HG03045 (cell line): Measurements from ENCODE around the gene LUC7L.
"Not testable (repeated sequence)": the region's sequence is repeated elsewhere in the genome, so short reads cannot be mapped to it uniquely, and the experiment has no call there.

Experiments used
- ATAC-seq: cut with Tn5 transposase; IDR thresholded peaks from one replicate; pipeline ENCODE4 v1.9.1; 2021; ENCODE audit warnings: mild to moderate bottlenecking, moderate library complexity; ENCODE audit not compliant: unreplicated experiment

The LUC7L gene

DNA sequence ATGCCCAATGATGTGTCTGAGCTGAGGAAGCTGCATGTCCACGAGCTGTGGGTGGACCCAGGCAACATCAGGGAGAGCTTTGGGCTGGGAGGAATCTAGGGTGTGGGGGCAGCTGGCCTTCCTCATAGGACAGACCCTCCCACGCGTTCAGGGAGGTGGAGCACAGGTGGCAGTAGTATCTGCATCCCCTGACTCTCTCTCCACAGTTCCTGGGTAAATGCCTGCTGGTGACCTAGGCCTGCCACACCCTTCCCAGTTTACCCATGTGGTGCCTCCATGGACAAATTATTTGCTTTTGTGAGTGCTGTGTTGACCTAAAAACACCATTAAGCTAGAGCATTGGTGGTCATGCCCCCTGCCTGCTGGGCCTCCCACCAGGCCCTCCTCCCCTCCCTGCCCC, 60.2 kb downstream of the LUC7L start:
- no peak for ATAC-seq

GRCh38 chr16:168424-168823, 60.8 kb downstream of the LUC7L start:
- no peak for ATAC-seq

- no peak for ATAC-seq
Observed at GRCh38 chr16:167122-167690, 62.0 kb downstream of the LUC7L start.

GRCh38 chr16:166375-167121, 62.7 kb downstream of the LUC7L start:
- ATAC-seq = no peak

DNA sequence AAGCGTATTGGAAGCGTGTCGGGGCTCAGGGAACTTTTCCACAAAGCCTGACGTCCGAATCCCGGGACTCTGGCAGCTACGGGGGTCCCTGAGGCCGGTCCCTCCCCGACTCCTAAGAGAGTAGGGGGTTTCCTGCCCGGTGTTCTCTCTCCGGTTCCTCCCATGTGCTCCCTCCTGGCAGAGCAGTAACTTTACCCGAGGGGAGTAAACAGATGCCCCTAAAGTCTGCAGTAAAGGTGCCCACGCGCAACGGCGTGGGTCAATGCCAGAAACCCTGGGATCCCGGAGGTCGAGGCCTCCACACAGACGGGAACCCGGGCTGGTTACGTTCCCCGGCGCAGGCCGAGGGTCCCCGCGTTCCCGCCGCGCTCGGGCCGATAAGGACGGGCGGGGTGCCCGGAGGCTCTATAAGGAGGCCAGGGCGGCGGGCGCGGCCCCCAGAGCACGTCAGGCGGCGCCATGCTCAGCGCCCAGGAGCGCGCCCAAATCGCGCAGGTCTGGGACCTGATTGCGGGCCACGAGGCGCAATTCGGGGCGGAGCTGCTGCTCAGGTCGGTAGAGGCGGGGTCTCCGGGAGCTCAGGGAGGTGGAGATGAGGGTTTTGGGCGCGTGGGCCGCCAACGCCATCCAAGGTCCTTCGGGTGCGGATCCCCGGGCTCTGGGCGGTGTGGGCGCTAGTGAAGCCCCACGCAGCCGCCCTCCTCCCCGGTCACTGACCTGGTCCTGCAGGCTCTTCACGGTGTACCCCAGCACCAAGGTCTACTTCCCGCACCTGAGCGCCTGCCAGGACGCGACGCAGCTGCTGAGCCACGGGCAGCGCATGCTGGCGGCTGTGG, 63.5 kb downstream of the LUC7L start, which contains the start of gene HBM:
Gene HBM, plus strand, starts transcription at position 440 of the 836 bp plus-strand sequence. Its CDS starts 20 bp downstream, at position 460.
- no peak for ATAC-seq

DNA sequence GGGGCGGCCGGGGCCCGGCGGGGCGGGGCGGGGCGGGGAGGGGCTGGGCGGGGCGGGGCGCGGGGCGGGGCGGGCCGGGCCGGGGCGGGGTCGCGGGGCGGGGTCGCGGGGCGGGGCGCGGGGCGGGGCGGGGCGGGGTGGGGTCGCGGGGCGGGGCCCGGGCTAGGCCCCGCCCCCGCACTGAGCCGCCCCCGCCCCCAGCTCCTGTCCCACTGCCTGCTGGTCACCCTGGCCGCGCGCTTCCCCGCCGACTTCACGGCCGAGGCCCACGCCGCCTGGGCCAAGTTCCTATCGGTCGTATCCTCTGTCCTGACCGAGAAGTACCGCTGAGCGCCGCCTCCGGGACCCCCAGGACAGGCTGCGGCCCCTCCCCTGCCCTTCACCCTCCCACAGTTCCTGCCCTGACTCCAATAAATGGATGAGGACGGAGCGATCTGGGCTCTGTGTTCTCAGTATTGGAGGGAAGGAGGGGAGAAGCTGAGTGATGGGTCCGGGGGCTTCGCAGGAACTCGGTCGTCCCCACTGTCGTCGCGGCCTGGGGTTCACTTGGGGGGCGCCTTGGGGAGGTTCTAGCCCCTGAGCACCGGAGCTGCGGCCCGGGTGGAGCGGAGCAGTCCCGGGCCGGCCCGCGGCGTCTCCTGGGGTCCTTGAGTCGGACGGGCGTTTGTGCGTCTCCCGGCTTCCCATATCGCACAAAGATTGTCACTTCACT, 64.3 kb downstream of the LUC7L start:
- ATAC-seq = no peak

DNA sequence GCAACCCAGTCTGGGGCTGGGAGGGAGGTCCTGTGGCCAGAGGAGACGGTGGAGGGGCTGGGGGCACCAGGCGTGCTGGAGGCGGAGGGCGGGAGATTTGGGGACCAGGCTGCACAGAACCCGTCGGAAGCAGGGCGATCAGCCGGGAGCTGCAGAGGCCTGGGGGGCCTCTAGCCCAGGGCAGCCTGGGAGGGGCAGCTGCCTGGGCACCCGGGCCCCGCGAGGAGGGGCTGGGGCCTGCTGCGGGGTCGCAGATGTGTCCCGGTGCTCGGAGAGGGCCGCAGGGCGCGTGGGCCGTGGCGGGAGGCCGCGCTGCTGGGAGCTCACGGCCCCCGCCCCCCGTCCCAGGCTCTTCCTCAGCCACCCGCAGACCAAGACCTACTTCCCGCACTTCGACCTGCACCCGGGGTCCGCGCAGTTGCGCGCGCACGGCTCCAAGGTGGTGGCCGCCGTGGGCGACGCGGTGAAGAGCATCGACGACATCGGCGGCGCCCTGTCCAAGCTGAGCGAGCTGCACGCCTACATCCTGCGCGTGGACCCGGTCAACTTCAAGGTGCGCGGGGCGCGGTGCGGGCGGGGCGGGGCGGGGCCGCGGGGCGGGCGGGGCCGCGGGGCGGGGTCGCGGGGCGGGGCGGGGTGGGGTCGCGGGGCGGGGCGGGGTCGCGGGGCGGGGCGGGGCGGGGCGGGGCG, 65.0 kb downstream of the LUC7L start:
- ATAC-seq = not testable (repeated sequence)

- not testable (repeated sequence) for ATAC-seq
Observed at GRCh38 chr16:163696-164095, 65.6 kb downstream of the LUC7L start.

- not testable (repeated sequence) for ATAC-seq
Observed at GRCh38 chr16:163139-163538, 66.1 kb downstream of the LUC7L start.

DNA sequence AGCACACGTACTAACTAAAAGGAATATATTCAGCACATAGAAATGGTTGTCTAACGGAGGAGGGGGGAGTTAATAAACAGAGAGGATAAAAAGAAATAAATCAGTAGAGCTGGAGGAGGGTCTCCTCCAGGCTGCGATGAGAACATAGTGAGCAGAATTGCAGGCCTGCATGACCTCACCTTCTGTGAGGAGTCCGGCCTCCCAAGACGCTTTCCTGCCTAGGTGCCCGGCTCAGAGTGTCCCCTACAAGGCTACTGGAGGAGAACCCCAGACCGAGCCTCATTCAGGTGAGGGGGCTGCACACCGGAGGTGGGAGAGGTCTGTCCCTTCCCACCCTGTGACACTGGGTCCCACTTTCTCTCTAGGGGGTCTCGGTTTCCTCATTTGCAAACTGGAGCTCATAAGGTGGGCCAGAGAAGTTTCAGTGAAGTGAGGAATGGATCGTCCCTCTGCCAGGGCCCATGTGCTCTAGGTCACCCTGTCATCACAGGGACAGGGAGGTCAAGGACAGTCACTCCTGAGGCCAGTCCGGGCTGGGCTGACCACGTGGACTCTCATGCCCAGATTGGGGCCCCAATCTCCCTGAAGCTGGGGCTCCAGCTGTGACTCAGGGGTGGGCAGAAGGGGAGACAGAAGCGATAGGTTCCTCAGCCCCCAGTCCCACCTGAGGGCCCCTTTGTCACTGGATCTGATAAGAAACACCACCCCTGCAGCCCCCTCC, 66.8 kb downstream of the LUC7L start:
- ATAC-seq = no peak

GRCh38 chr16:160691-161190, 68.5 kb downstream of the LUC7L start:
- ATAC-seq = no peak

- not testable (repeated sequence) for ATAC-seq
Observed at GRCh38 chr16:160242-160641, 69.0 kb downstream of the LUC7L start.

- no peak for ATAC-seq
Observed at GRCh38 chr16:159136-159849, 70.0 kb downstream of the LUC7L start.

DNA sequence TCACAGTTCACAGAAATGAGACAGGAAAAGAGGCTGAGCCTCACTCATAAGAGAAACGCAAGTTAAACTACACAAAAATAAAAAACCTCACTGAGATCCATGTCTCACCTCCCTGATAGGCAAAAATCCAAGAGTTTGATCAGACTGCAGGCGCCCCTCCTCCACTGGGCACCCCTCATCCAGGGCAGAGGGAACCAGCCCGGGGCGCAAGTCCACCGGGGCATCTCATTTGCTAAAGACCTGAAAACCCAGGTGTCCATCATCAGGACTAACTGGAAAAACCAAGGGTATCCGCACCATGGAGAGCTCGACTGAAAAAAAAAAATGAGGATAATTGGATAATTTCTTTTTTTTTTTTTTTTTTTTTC, 74.2 kb downstream of the LUC7L start:
- ATAC-seq = no peak

DNA sequence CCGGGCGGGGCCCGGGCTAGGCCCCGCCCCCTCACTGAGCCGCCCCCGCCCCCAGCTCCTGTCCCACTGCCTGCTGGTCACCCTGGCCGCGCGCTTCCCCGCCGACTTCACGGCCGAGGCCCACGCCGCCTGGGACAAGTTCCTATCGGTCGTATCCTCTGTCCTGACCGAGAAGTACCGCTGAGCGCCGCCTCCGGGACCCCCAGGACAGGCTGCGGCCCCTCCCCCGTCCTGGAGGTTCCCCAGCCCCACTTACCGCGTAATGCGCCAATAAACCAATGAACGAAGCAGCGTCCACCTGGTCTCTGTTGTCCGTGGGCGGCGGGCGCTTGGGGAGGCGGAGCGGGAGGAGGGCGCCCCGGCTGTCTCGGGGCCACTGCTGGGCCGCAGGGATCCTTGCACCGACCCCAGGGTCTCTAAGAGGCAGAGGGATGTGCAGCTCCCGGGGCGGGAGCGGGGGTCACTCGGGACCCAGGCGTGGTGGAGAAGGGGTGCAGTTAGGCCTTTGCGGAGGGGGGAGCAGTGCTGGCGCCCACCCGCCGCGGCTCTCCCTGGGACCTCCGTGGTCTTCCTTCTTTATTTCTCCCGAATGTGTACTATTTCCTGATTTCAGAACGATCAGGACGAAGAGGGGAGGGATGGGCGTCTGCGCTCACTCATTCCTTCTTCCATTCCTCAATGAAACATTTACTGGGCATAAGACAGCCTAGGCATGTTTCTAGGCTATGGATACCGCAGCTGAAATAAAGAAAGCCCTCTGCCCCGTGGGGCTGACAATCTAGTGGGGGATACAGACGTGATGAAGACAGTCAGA, 74.8 kb downstream of the LUC7L start:
- no peak for ATAC-seq

DNA sequence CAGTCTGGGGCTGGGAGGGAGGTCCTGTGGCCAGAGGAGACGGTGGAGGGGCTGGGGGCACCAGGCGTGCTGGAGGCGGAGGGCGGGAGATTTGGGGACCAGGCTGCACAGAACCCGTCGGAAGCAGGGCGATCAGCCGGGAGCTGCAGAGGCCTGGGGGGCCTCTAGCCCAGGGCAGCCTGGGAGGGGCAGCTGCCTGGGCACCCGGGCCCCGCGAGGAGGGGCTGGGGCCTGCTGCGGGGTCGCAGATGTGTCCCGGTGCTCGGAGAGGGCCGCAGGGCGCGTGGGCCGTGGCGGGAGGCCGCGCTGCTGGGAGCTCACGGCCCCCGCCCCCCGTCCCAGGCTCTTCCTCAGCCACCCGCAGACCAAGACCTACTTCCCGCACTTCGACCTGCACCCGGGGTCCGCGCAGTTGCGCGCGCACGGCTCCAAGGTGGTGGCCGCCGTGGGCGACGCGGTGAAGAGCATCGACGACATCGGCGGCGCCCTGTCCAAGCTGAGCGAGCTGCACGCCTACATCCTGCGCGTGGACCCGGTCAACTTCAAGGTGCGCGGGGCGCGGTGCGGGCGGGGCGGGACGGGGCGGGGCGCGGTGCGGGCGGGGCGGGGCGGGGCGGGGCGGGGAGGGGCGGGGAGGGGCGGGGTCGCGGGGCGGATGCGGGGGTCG, 75.6 kb downstream of the LUC7L start:
- ATAC-seq = not testable (repeated sequence)

DNA sequence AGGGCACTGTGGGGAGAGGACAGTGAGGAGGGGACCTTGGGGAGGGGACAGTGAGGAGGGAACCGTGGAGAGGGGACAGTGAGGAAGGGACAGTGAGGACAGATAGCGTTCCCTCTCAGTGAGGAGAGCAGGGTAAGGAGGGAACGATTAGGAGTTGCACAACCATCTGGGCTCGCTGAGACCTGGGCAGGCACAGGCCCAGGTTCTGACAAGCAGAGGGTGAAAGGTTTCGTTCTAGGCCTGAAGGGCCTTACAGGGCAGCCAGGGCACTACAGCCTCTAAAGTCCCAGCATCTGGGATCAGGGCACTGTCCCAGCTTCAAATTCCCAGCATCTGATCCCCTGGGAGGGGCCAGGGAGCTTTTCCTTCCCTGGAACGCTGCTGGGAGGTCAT, 76.1 kb downstream of the LUC7L start:
- not testable (repeated sequence) for ATAC-seq
